CD14-positive monocyte (primary cell): ENCODE results near the gene FAM47C. TPM values are rescaled to one million over a fixed set of nuclear protein-coding genes. Genes with fewer than 3 reads are reported as not detected.
"Not testable (repeated sequence)": the region's sequence is repeated elsewhere in the genome, so short reads cannot be mapped to it uniquely, and the experiment has no call there.

ENCODE experiments used
- DNase-seq, 3 donors: peaks; one replicate each; pipeline ENCODE4 v3.0.0-alpha.2; 2011 to 2022
- H2AFZ ChIP-seq: 2 replicates; pipeline ENCODE4 v1.6.0; 2012; ENCODE audit warnings: mild to moderate bottlenecking, low read depth, low read length, inconsistent platforms; ENCODE audit not compliant: insufficient read depth, poor library complexity, severe bottlenecking
- H3K27ac ChIP-seq, 2 donors: 1 replicate in 1 of 2; 2 replicates in 1 of 2; pipeline ENCODE4 v1.5.1; 2012 to 2013; ENCODE audit warnings: low read length in 2 of 2, control low read depth in 1 of 2, inconsistent platforms in 1 of 2, low read depth in 1 of 2, mild to moderate bottlenecking in 1 of 2
- H3K27me3 ChIP-seq, 2 donors: one replicate each; pipeline versions ENCODE4 v1.6.0 to v1.6.1; 2011 to 2013; ENCODE audit warnings: low read length in 2 of 2; ENCODE audit not compliant: control insufficient read depth in 2 of 2, insufficient read depth in 2 of 2
- H3K36me3 ChIP-seq, 2 donors: replicated peaks in 1 of 2; 1 replicate in 1 of 2; 2 replicates in 1 of 2; pipeline versions ENCODE4 v1.5.1 to v1.6.1; 2012 to 2013; ENCODE audit warnings: low read length in 2 of 2, control low read depth in 1 of 2, inconsistent platforms in 1 of 2, mild to moderate bottlenecking in 1 of 2; ENCODE audit not compliant: insufficient read depth in 2 of 2, control insufficient read depth in 1 of 2
- H3K4me1 ChIP-seq, 2 donors: 1 replicate in 1 of 2; 2 replicates in 1 of 2; pipeline versions ENCODE4 v1.5.1 to v1.6.1; 2012 to 2013; ENCODE audit warnings: low read length in 2 of 2, control low read depth in 1 of 2, inconsistent platforms in 1 of 2, mild to moderate bottlenecking in 1 of 2, moderate library complexity in 1 of 2; ENCODE audit not compliant: insufficient read depth in 2 of 2, control insufficient read depth in 1 of 2
- H3K4me2 ChIP-seq: replicated peaks from 2 replicates; pipeline ENCODE3; 2012; ENCODE audit warnings: low read length, moderate library complexity, mild to moderate bottlenecking; ENCODE audit not compliant: poor library complexity, severe bottlenecking; ENCODE audit errors: extremely low read depth
- H3K4me3 ChIP-seq, 3 experiments: fragments of 200-600 bp in 1 of 3; sonication (generic) in 1 of 3; replicated peaks in 1 of 3; 1 replicate in 2 of 3; 2 replicates in 1 of 3; pipeline ENCODE4 v1.5.1; 2011 to 2013; ENCODE audit warnings: low read length in 3 of 3, mild to moderate bottlenecking in 3 of 3, control low read depth in 2 of 3, low read depth in 2 of 3, inconsistent platforms in 1 of 3, moderate library complexity in 1 of 3
- H3K79me2 ChIP-seq: 2 replicates; pipeline ENCODE4 v1.6.0; 2012; ENCODE audit warnings: mild to moderate bottlenecking, control low read depth, inconsistent platforms, low read length, moderate library complexity; ENCODE audit not compliant: insufficient read depth
- H3K9ac ChIP-seq: 2 replicates; pipeline ENCODE4 v1.6.0; 2017; ENCODE audit warnings: low read length, mild to moderate bottlenecking; ENCODE audit not compliant: insufficient read depth, poor library complexity, severe bottlenecking
- H3K9me3 ChIP-seq, 2 donors: replicated peaks in 1 of 2; 1 replicate in 1 of 2; 2 replicates in 1 of 2; pipeline versions ENCODE4 v1.5.1 to v1.6.1; 2012 to 2013; ENCODE audit warnings: low read length in 2 of 2, control low read depth in 1 of 2; ENCODE audit not compliant: control insufficient read depth in 1 of 2, insufficient read depth in 1 of 2
- H4K20me1 ChIP-seq: 2 replicates; pipeline ENCODE4 v1.6.0; 2012; ENCODE audit warnings: mild to moderate bottlenecking, low read length, control low read depth, moderate library complexity; ENCODE audit not compliant: insufficient read depth
- H3K27ac Mint-ChIP-seq, 7 donors: one replicate each; pipeline ENCODE4 v1.8.0; 2020; ENCODE audit warnings: mild to moderate bottlenecking in 7 of 7, mixed read lengths in 7 of 7, moderate library complexity in 6 of 7, inconsistent platforms in 2 of 7
- H3K27me3 Mint-ChIP-seq, 3 donors: one replicate each; pipeline ENCODE4 v1.8.0; 2021 to 2022; ENCODE audit warnings: low read depth in 3 of 3, mild to moderate bottlenecking in 3 of 3, mixed read lengths in 3 of 3, moderate library complexity in 3 of 3, inconsistent platforms in 1 of 3
- H3K36me3 Mint-ChIP-seq, 2 donors: one replicate each; pipeline ENCODE4 v1.8.0; 2020; ENCODE audit warnings: mixed read lengths in 2 of 2, inconsistent platforms in 1 of 2, mild to moderate bottlenecking in 1 of 2
- H3K4me1 Mint-ChIP-seq: one replicate; pipeline ENCODE4 v1.8.0; 2020; ENCODE audit warnings: mild to moderate bottlenecking, mixed read lengths
- H3K4me3 Mint-ChIP-seq, 2 donors: one replicate each; pipeline ENCODE4 v1.8.0; 2020; ENCODE audit warnings: mild to moderate bottlenecking in 2 of 2, mixed read lengths in 2 of 2, moderate library complexity in 1 of 2
- H3K9me3 Mint-ChIP-seq, 7 donors: one replicate each; pipeline ENCODE4 v1.8.0; 2020 to 2022; ENCODE audit warnings: mixed read lengths in 7 of 7, mild to moderate bottlenecking in 6 of 7, moderate library complexity in 6 of 7, inconsistent platforms in 2 of 7
- WGBS: methylation state at CpG from one replicate; pipeline ENCODE4 v1.1.5; 2013; ENCODE audit warnings: missing lambda C conversion rate; ENCODE audit not compliant: insufficient coverage; 5-methylcytosine and 5-hydroxymethylcytosine counted together
- intact Hi-C, 2 donors: fragments of 100-400 bp; cut with micrococcal nuclease; formaldehyde crosslinking; loops; one replicate each; pipeline versions ENCODE4 v1.15.0 to v1.15.1; 2023
- polyA plus RNA-seq, 3 donors: library from polyadenylated mRNA; depleted of rRNA in 1 of 3; unstranded in 2 of 3; stranded (reverse) in 1 of 3; fragments of 300-500 nt in 2 of 3; fragments of >200 nt in 1 of 3; fragmentation: Illumina TruSeq in 2 of 3; gene quantifications; 1 replicate in 2 of 3; 2 replicates in 1 of 3; pipeline ENCODE4 v1.2.3, GENCODE V29; 2012 to 2021
- TF ChIP-seq, protein P1 (sequence below): fragments of 200-600 bp; IDR thresholded peaks from one replicate; pipeline ENCODE4 v1.8.0; 2022; ENCODE audit warnings: antibody characterized with exemption, mild to moderate bottlenecking

FAM47C gene
- polyA plus RNA-seq, 3 donors, result not detected

- Histone ChIP-seq H4K20me1 (no peaks in the 10 kb centered on the region), H3K36me3 (no peaks in the 10 kb centered on the region), H3K4me3 (no peak overlapping the region), H3K9me3 (no peaks in the 10 kb centered on the region), H3K79me2 (no peaks in the 10 kb centered on the region), H3K27me3 (no peaks in the 10 kb centered on the region), H3K4me2 (no peak overlapping the region), H3K9ac (no peak overlapping the region), H2AFZ (no peak overlapping the region), H3K4me1 (no peaks in the 10 kb centered on the region), H3K27ac (no peak overlapping the region)
- Mint-ChIP-seq H3K9me3 (peaks cover 0 to 2% (median 0%) of the 10 kb centered on the region in 7 donors), H3K36me3 (no peaks in the 10 kb centered on the region), H3K27me3 (peaks cover 0 to 7% (median 0%) of the 10 kb centered on the region in 3 donors), H3K4me1 (no peaks in the 10 kb centered on the region), H3K27ac (no peak overlapping the region), H3K4me3 (no peak overlapping the region)
- WGBS, result no CpG with 5 or more reads among the region's 2 CpGs
- no peak for DNase-seq
- TF ChIP-seq, protein P1, sequence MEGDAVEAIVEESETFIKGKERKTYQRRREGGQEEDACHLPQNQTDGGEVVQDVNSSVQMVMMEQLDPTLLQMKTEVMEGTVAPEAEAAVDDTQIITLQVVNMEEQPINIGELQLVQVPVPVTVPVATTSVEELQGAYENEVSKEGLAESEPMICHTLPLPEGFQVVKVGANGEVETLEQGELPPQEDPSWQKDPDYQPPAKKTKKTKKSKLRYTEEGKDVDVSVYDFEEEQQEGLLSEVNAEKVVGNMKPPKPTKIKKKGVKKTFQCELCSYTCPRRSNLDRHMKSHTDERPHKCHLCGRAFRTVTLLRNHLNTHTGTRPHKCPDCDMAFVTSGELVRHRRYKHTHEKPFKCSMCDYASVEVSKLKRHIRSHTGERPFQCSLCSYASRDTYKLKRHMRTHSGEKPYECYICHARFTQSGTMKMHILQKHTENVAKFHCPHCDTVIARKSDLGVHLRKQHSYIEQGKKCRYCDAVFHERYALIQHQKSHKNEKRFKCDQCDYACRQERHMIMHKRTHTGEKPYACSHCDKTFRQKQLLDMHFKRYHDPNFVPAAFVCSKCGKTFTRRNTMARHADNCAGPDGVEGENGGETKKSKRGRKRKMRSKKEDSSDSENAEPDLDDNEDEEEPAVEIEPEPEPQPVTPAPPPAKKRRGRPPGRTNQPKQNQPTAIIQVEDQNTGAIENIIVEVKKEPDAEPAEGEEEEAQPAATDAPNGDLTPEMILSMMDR, result no peak
- intact Hi-C loops, result no loop called here
Measured at GRCh38 chrX:36978886-36979285, 29.3 kb upstream of the FAM47C start.

DNA sequence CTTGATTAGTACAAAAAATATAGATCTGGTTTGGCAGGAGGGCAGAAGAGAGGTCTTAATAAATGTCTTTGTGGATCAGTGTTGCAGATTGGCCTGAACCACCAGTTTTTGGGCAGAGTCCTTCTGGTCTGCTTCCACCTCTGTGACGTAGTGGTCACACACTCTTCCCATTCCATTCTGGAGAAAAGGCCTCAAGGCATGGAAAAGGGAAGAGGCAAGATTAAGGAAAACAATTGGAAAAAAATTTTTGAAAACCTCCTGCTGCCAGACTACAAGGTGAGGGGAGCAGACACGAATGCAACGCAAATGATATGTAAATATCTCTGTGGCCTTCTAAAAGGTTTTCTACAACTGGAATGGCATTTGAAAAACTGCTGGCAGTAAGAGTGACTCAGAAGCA, 24.3 kb upstream of the FAM47C start:
- no peaks in the 10 kb centered on the region for H3K4me1 ChIP-seq

DNA sequence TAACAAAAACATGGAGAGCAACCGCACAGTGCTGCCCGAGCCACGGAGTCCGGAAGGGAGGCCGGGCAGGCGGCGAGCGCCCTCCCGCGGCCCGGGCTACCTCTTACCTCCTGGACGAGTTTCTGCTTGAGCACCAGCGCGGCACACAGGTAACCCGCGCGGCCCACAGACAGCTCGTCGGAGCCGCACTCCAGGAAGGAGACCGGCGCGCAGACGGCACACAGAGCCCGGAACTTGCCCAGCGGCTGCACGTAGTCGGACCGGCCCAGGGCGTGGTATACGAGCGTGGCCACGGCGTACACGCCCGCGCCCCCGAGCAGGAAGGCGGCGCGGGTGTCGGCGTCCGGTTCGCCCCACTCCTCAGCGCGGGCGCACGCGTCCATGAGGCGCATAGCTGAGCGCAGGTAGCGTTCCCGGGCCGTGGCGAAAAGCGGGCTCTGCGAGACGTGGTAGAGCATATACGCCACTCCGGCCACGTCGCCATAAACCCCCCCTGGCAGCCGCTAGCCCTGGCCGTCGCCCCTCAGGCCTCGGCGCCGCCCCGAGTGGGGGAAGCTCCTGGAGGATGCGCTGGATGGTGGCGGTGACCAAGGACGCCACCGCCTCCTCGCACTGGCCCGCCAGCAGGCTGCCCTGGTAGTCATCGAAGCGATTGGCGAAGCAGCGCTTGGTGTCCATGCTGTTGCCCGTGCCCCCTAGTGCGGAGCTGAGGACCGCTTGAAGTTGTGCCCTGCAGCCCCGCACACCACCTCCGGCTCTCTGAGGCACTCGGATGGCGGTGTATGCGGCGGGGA, 22.6 kb upstream of the FAM47C start:
- H3K4me3 ChIP-seq, H3K4me2 ChIP-seq, H3K27ac ChIP-seq, H4K20me1 ChIP-seq, H2AFZ ChIP-seq, H3K36me3 ChIP-seq, intact Hi-C loops, H3K27me3 ChIP-seq, H3K9me3 ChIP-seq, H3K36me3 Mint-ChIP-seq, H3K27ac Mint-ChIP-seq, H3K9ac ChIP-seq, H3K4me1 Mint-ChIP-seq, H3K79me2 ChIP-seq, H3K4me1 ChIP-seq, DNase-seq, H3K9me3 Mint-ChIP-seq: not testable (repeated sequence)
- 4% methylated on average over 23 of the region's 89 CpGs for WGBS
- H3K27me3 Mint-ChIP-seq, result peaks cover 9 to 21% (median 19%) of the 10 kb centered on the region in 3 donors
- peak overlapping the region in 1 of 2 donors; percentile 84 for H3K4me3 Mint-ChIP-seq

More for the DNA sequence above, 24.3 kb upstream of the FAM47C start:
- Histone ChIP-seq H3K79me2 (no peaks in the 10 kb centered on the region), H3K4me2 (no peak overlapping the region), H2AFZ (no peak overlapping the region), H3K27me3 (peaks cover 0 to 9% of the 10 kb centered on the region in 2 donors), H3K9ac (no peak overlapping the region), H3K27ac (no peak overlapping the region), H3K36me3 (no peaks in the 10 kb centered on the region), H4K20me1 (no peaks in the 10 kb centered on the region), H3K9me3 (no peaks in the 10 kb centered on the region), H3K4me3 (no peak overlapping the region)
- no peak for DNase-seq
- Mint-ChIP-seq H3K4me3 (no peak overlapping the region), H3K4me1 (no peaks in the 10 kb centered on the region), H3K36me3 (peaks cover 0 to 2% of the 10 kb centered on the region in 2 donors), H3K27ac (no peak overlapping the region), H3K27me3 (peaks cover 9 to 21% (median 21%) of the 10 kb centered on the region in 3 donors), H3K9me3 (peaks cover 0 to 7% (median 2%) of the 10 kb centered on the region in 7 donors)
- intact Hi-C loops, result no loop called here
- no CpG with 5 or more reads among the region's 3 CpGs for WGBS
- TF ChIP-seq, protein P1, result no peak
